ENCODE measurements around the gene NUP205.

- TF ChIP-seq, protein P1, sequence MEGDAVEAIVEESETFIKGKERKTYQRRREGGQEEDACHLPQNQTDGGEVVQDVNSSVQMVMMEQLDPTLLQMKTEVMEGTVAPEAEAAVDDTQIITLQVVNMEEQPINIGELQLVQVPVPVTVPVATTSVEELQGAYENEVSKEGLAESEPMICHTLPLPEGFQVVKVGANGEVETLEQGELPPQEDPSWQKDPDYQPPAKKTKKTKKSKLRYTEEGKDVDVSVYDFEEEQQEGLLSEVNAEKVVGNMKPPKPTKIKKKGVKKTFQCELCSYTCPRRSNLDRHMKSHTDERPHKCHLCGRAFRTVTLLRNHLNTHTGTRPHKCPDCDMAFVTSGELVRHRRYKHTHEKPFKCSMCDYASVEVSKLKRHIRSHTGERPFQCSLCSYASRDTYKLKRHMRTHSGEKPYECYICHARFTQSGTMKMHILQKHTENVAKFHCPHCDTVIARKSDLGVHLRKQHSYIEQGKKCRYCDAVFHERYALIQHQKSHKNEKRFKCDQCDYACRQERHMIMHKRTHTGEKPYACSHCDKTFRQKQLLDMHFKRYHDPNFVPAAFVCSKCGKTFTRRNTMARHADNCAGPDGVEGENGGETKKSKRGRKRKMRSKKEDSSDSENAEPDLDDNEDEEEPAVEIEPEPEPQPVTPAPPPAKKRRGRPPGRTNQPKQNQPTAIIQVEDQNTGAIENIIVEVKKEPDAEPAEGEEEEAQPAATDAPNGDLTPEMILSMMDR (tag by site-specific recombination; IDR thresholded peaks at IDR 0.05), result no peak
- TF ChIP-seq ZBTB17 (tag by site-specific recombination; IDR thresholded peaks at IDR 0.05) (no peak), BCL11A (tag by site-specific recombination; IDR thresholded peaks at IDR 0.05; ENCODE audit: low read depth) (no peak), ZNF114 (tag by site-specific recombination; IDR thresholded peaks at IDR 0.05) (no peak), ZNF311 (tag by site-specific recombination; IDR thresholded peaks at IDR 0.05; ENCODE audit: borderline replicate concordance) (no peak), ZBTB26 (tag by site-specific recombination; optimal IDR thresholded peaks at IDR 0.05) (no peak), ZNF426 (tag by site-specific recombination; IDR thresholded peaks at IDR 0.05) (no peak), FEZF1 (tag by site-specific recombination; IDR thresholded peaks at IDR 0.05) (no peak), ZNF2 (tag by site-specific recombination; IDR thresholded peaks at IDR 0.05) (no peak), ZNF776 (tag by site-specific recombination; IDR thresholded peaks at IDR 0.05; ENCODE audit: borderline replicate concordance) (no peak), ZNF140 (tag by site-specific recombination; IDR thresholded peaks at IDR 0.05) (no peak)
- TF ChIP-seq, protein P2, sequence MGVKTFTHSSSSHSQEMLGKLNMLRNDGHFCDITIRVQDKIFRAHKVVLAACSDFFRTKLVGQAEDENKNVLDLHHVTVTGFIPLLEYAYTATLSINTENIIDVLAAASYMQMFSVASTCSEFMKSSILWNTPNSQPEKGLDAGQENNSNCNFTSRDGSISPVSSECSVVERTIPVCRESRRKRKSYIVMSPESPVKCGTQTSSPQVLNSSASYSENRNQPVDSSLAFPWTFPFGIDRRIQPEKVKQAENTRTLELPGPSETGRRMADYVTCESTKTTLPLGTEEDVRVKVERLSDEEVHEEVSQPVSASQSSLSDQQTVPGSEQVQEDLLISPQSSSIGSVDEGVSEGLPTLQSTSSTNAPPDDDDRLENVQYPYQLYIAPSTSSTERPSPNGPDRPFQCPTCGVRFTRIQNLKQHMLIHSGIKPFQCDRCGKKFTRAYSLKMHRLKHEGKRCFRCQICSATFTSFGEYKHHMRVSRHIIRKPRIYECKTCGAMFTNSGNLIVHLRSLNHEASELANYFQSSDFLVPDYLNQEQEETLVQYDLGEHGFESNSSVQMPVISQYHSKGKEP (tag by site-specific recombination; IDR thresholded peaks at IDR 0.05), result no peak
- TF ChIP-seq, protein P3, sequence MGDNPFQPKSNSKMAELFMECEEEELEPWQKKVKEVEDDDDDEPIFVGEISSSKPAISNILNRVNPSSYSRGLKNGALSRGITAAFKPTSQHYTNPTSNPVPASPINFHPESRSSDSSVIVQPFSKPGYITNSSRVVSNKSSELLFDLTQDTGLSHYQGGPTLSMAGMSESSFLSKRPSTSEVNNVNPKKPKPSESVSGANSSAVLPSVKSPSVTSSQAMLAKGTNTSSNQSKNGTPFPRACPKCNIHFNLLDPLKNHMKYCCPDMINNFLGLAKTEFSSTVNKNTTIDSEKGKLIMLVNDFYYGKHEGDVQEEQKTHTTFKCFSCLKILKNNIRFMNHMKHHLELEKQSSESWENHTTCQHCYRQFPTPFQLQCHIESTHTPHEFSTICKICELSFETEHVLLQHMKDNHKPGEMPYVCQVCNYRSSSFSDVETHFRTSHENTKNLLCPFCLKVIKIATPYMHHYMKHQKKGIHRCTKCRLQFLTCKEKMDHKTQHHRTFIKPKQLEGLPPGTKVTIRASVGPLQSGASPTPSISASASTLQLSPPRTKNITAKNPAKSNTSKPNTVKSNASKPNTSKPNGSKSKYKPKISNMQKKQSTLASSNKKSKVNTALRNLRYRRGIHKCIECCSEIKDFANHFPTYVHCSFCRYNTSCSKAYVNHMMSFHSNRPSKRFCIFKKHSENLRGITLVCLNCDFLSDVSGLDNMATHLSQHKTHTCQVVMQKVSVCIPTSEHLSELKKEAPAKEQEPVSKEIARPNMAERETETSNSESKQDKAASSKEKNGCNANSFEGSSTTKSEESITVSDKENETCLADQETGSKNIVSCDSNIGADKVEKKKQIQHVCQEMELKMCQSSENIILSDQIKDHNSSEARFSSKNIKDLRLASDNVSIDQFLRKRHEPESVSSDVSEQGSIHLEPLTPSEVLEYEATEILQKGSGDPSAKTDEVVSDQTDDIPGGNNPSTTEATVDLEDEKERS (tag by site-specific recombination; IDR thresholded peaks at IDR 0.05), result no peak
- TF ChIP-seq, protein P4, sequence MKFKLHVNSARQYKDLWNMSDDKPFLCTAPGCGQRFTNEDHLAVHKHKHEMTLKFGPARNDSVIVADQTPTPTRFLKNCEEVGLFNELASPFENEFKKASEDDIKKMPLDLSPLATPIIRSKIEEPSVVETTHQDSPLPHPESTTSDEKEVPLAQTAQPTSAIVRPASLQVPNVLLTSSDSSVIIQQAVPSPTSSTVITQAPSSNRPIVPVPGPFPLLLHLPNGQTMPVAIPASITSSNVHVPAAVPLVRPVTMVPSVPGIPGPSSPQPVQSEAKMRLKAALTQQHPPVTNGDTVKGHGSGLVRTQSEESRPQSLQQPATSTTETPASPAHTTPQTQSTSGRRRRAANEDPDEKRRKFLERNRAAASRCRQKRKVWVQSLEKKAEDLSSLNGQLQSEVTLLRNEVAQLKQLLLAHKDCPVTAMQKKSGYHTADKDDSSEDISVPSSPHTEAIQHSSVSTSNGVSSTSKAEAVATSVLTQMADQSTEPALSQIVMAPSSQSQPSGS (tag by site-specific recombination; IDR thresholded peaks at IDR 0.05; ENCODE audit: low read depth), result no peak
These were observed 42.9 kb upstream of the NUP205 start for GRCh38 chr7:135514856-135515255.

Data from HEK293 (cell line).